Measurements from ENCODE around the gene PSMC3IP. TPM values are rescaled to one million over a fixed set of nuclear protein-coding genes. Genes with fewer than 3 reads are reported as not detected.

The PSMC3IP gene
- total RNA-seq, 1 donor from 2014 or later: 10.8 TPM

- Mint-ChIP-seq H3K27ac (peak overlapping the region; percentile 30), H3K4me3 (no peak overlapping the region), H3K27me3 (no peaks in the 10 kb centered on the region), H3K4me1 (peaks cover 42% of the 10 kb centered on the region), H3K9me3 (no peaks in the 10 kb centered on the region), H3K36me3 (ENCODE audit: low read depth) (peaks cover 80% of the 10 kb centered on the region)
- no peak for DNase-seq
- POLR2A ChIA-PET: interaction anchor here (0.5 kb wide), 1 partner anchor 161 kb away, joined by 4 read pairs; no protein-coding TSS in a partner anchor
- ATAC-seq (ENCODE audit: low read depth): no peak
- intact Hi-C loops (cut with micrococcal nuclease): no loop called here
- TF ChIP-seq CTCF (IDR thresholded peaks at IDR 0.05): no peak
- CTCF ChIA-PET: interaction anchor here (0.6 to 1.3 kb wide), 2 partner anchors 98 to 182 kb away, joined by 3 to 4 read pairs; no protein-coding TSS in a partner anchor
Measured at GRCh38 chr17:42581744-42582270, 4.3 kb upstream of the PSMC3IP start.

- ChIA-PET POLR2A (interaction anchor here (0.5 to 4.6 kb wide), 2 partner anchors 22 to 26 kb away, joined by 3 to 29 read pairs; no protein-coding TSS in a partner anchor), CTCF (interaction anchor here (1.2 to 3.6 kb wide), 2 partner anchors 29 to 184 kb away, joined by 4 to 32 read pairs; partner anchors contain the start of genes RETREG3 and TUBG1)
- no peak for ATAC-seq (ENCODE audit: low read depth)
- no peak for TF ChIP-seq CTCF (IDR thresholded peaks at IDR 0.05)
- intact Hi-C loops (cut with micrococcal nuclease): loop anchor here (2.0 kb wide), 1 partner anchor 127 kb away; no protein-coding TSS in a partner anchor
- Mint-ChIP-seq H3K9me3 (no peaks in the 10 kb centered on the region), H3K36me3 (ENCODE audit: low read depth) (peaks cover 69% of the 10 kb centered on the region), H3K4me3 (no peak overlapping the region), H3K27me3 (no peaks in the 10 kb centered on the region), H3K27ac (peak overlapping the region; percentile 59), H3K4me1 (peaks cover 38% of the 10 kb centered on the region)
- no peak for DNase-seq
Measured at GRCh38 chr17:42579794-42580551, 2.4 kb upstream of the PSMC3IP start.

GRCh38 chr17:42578282-42578869, 847 bp upstream of the PSMC3IP start:
- H3K4me1 Mint-ChIP-seq: peaks cover 38% of the 10 kb centered on the region
- DNase-seq: peak; percentile 61
- ChIA-PET POLR2A (interaction anchor here (0.6 to 4.6 kb wide), 45 partner anchors 8 to 1346 kb away, joined by 3 to 62 read pairs (median 5); partner anchors contain the start of genes BECN1, COA3, MLX and NAGLU), CTCF (interaction anchor here (0.5 to 3.6 kb wide), 52 partner anchors 8 to 420 kb away, joined by 3 to 53 read pairs (median 5); partner anchors contain the start of genes BECN1, CNTNAP1, NAGLU and PSME3)
- peak; percentile 33 for TF ChIP-seq CTCF (IDR thresholded peaks at IDR 0.05)
- H3K27me3 Mint-ChIP-seq: no peaks in the 10 kb centered on the region
- peak; percentile 55 for ATAC-seq (ENCODE audit: low read depth)
- H3K27ac Mint-ChIP-seq: peak overlapping the region; percentile 97
- H3K4me3 Mint-ChIP-seq: peak overlapping the region; percentile 95
- H3K9me3 Mint-ChIP-seq: no peaks in the 10 kb centered on the region
- intact Hi-C loops (cut with micrococcal nuclease): loop anchor here (1.0 to 2.0 kb wide), 9 partner anchors 24 to 420 kb away; partner anchors contain the start of genes BECN1, RETREG3, RPL27 and TUBG1
- peaks cover 63% of the 10 kb centered on the region for H3K36me3 Mint-ChIP-seq (ENCODE audit: low read depth)

DNA sequence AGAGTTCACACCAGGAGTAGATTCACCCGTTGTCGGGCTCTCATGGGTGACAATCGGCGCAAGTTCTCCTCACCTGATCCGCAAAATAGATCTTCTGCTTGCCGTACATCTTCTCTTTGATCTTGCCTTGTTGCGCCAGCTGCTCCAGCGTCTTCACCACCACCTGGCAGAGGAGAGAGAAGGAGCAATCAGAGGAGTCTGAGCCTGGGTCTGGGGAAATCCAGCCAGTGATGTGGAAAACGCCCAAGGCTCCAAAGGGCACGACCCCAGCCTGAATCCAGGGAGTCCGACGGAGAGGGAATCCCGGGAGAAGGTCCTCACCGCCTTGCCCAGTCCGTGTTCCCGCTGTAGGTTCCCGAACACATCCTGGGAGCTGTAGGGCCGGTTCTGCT, 393 bp downstream of the PSMC3IP start:
- no peaks in the 10 kb centered on the region for H3K27me3 Mint-ChIP-seq
- intact Hi-C loops (cut with micrococcal nuclease): loop anchor here (1.0 kb wide), 2 partner anchors 10 to 15 kb away; partner anchors contain the start of genes COASY and MLX
- H3K36me3 Mint-ChIP-seq (ENCODE audit: low read depth): peaks cover 62% of the 10 kb centered on the region
- DNase-seq (no peak), ATAC-seq (ENCODE audit: low read depth) (no peak)
- peak overlapping the region; percentile 97 for H3K27ac Mint-ChIP-seq
- H3K4me3 Mint-ChIP-seq: peak overlapping the region; percentile 95
- POLR2A ChIA-PET: interaction anchor here (1.4 to 4.6 kb wide), 15 partner anchors 9 to 421 kb away, joined by 4 to 62 read pairs (median 15); partner anchors contain the start of genes BECN1, MLX, NAGLU and PLEKHH3
- H3K4me1 Mint-ChIP-seq: peaks cover 38% of the 10 kb centered on the region
- H3K9me3 Mint-ChIP-seq: no peaks in the 10 kb centered on the region
- CTCF ChIA-PET: interaction anchor here (1.7 to 3.6 kb wide), 12 partner anchors 10 to 352 kb away, joined by 5 to 53 read pairs (median 16); partner anchors contain the start of genes BECN1, CNTNAP1, RAMP2 and RETREG3
- no peak for TF ChIP-seq CTCF (IDR thresholded peaks at IDR 0.05)
